ENCODE results near the gene SLC10A3. TPM values are rescaled to one million over a fixed set of nuclear protein-coding genes. Genes with fewer than 3 reads are reported as not detected.

Gene SLC10A3
- total RNA-seq, 1 donor from 2014 or later: 7.8 TPM

DNA sequence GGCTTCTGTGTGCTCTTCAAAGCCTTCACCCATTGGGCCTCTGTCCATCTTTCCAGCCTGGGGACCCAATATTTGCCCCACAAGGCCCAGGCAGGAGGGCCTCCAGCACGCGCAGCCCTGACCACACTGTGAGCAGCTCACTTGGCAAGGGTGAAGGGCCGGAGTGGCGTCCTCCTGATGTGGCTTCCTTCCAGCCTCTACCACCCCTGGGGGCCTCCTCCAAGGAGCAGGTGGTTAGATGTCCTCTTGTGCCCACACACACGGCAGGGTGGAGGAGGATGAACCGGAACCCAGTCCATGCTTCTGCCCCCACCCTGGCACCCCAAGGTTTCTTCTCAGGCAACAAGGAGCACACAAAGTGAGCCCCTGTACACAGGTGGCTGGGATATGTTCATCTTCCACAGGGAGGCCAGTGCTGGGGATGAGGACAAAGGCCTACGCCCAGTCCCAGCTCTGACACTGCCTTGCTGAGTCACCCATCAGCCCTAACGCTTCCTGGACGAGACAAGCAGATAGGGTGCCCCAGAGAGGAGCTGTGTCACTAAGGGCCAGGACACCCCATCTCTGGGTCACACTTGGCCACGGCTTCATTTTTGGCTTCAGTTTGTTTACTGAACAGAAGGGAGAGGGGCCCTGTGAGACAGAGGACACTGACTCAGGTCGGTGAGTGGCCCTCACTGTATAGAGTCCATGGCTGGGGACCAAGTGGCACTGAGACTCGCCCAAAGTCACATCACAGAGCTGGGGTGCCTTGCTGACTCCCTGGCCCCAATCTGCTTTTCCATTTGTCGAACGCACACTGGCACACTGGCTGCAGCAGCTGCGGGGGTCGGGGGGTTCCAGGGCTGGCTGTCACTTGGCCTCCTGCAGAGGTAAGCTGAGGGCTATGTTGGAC lies 5.9 kb downstream of the SLC10A3 start:
- TF ChIP-seq, protein P1, sequence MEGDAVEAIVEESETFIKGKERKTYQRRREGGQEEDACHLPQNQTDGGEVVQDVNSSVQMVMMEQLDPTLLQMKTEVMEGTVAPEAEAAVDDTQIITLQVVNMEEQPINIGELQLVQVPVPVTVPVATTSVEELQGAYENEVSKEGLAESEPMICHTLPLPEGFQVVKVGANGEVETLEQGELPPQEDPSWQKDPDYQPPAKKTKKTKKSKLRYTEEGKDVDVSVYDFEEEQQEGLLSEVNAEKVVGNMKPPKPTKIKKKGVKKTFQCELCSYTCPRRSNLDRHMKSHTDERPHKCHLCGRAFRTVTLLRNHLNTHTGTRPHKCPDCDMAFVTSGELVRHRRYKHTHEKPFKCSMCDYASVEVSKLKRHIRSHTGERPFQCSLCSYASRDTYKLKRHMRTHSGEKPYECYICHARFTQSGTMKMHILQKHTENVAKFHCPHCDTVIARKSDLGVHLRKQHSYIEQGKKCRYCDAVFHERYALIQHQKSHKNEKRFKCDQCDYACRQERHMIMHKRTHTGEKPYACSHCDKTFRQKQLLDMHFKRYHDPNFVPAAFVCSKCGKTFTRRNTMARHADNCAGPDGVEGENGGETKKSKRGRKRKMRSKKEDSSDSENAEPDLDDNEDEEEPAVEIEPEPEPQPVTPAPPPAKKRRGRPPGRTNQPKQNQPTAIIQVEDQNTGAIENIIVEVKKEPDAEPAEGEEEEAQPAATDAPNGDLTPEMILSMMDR (conservative IDR thresholded peaks at IDR 0.05): no peak
- H3K27me3 Mint-ChIP-seq (ENCODE audit: low read depth): no peaks in the 10 kb centered on the region
- no peak for DNase-seq (ENCODE audit: low read depth, low spot score)
- no peak overlapping the region for H3K27ac Mint-ChIP-seq (ENCODE audit: unreplicated experiment)
- H3K4me1 Mint-ChIP-seq: peaks cover under 1% of the 10 kb centered on the region
- H3K4me3 Mint-ChIP-seq: peak overlapping the region; percentile 9
- peaks cover 14% of the 10 kb centered on the region for H3K36me3 Mint-ChIP-seq (ENCODE audit: low read depth)
- H3K9me3 Mint-ChIP-seq: no peaks in the 10 kb centered on the region

DNA sequence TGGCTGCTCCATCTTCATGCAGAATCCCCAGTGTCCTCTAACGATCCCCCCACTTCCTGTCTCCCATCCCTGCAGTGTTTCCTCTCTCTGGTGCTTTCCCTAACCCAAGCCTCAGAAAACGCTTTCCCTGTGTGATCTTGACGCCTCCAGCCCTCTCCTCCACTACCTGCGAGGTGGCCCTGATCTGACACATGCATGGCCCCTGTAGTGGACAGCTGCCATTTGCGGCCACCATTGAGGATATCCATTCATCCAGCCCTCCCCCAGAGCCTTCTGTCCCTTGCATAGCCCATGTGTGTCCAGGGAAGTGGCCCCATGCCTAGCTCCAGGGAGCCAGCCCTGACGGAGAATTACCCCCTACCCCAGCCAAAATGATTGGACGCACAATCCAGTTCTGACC lies 7.1 kb downstream of the SLC10A3 start:
- TF ChIP-seq, protein P1 (conservative IDR thresholded peaks at IDR 0.05): no peak
- no peak for DNase-seq (ENCODE audit: low read depth, low spot score)
- Mint-ChIP-seq H3K36me3 (ENCODE audit: low read depth) (peaks cover 14% of the 10 kb centered on the region), H3K27ac (ENCODE audit: unreplicated experiment) (no peak overlapping the region), H3K4me1 (no peaks in the 10 kb centered on the region), H3K27me3 (ENCODE audit: low read depth) (no peaks in the 10 kb centered on the region), H3K4me3 (peak overlapping the region; percentile 44), H3K9me3 (no peaks in the 10 kb centered on the region)

DNA sequence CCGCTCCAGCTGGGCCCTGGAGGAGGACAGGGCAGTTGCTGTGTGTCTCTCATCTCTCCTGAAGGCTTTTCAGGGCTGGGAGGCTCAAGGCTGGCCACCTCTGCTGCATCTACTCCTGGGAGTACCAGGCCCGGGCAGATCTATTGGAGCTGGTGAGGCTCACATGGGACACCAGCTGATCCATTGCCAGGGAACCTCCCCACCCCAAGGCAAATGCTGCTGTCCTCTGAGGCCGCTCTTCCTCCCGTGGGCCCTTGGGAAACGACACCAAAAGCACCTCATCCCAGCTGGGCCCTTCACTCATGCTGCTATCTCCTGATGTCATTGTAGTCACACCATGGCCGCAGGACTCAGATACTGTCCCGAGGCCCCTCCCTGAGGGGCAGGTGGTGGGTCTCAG lies 7.6 kb downstream of the SLC10A3 start:
- TF ChIP-seq, protein P1 (conservative IDR thresholded peaks at IDR 0.05): no peak
- H3K36me3 Mint-ChIP-seq (ENCODE audit: low read depth): peaks cover 11% of the 10 kb centered on the region

DNA sequence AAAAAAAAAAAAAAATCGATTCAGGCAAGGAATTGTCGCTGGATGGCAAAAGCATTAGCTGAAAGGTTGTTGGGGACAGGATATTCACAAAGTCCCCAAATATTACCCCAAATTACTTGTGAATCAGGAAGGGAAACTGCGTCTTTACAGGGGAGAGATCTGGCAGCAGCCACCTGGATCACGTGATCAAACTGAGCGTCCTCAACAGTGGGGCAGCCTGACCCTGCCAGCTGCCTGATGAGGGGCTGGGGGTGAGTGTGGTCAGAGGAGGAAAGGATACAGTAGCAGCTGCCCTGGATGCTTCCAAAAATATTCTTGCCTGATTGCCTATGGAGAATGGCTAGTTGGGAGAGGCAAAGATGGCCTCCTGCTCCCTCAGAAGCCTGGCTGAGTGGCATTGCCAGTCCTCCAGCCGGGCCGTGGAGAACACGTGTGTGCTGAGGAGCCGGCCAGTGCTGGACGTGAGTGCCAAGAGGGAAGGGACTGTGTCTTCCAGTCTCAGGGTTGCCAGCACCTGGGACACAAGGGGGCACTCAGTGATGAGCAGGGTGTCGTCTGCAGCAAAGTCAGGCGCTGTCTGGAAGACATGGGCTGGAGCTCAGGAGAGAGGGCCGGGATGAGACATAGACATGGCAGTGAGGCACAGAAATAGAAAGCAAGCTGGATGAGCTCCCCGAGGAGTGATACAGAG lies 8.4 kb downstream of the SLC10A3 start:
- no peaks in the 10 kb centered on the region for H3K9me3 Mint-ChIP-seq
- peak overlapping the region; percentile 19 for H3K27ac Mint-ChIP-seq (ENCODE audit: unreplicated experiment)
- no peak for DNase-seq (ENCODE audit: low read depth, low spot score)

More for the DNA sequence above, 7.6 kb downstream of the SLC10A3 start:
- Mint-ChIP-seq H3K27me3 (ENCODE audit: low read depth) (no peaks in the 10 kb centered on the region), H3K4me1 (no peaks in the 10 kb centered on the region), H3K4me3 (peak overlapping the region; percentile 79), H3K9me3 (no peaks in the 10 kb centered on the region), H3K27ac (ENCODE audit: unreplicated experiment) (no peak overlapping the region)
- no peak for DNase-seq (ENCODE audit: low read depth, low spot score)

DNA sequence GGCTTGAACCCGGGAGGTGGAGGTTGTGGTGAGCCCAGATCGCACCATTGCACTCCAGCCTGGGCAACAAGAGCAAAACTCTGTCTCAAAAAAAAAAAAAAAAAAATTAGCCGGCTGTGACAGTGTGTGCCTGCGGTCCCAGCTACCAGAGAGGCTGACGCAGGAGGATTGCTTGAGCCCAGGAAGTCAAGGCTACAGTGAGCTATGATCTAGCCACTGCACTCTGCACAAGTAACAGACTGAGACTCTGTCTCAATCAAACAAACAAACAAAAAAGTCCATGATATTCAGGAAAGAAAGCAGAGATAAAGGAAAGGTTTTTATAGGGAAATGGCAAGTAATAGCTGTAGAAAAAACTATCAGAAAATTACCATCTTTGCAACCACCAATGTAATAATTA lies 9.2 kb downstream of the SLC10A3 start:
- Mint-ChIP-seq H3K4me1 (no peaks in the 10 kb centered on the region), H3K4me3 (peak overlapping the region; percentile 49), H3K36me3 (ENCODE audit: low read depth) (peaks cover 10% of the 10 kb centered on the region), H3K27me3 (ENCODE audit: low read depth) (no peaks in the 10 kb centered on the region), H3K27ac (ENCODE audit: unreplicated experiment) (no peak overlapping the region), H3K9me3 (no peaks in the 10 kb centered on the region)
- DNase-seq (ENCODE audit: low read depth, low spot score): no peak
- TF ChIP-seq, protein P1 (conservative IDR thresholded peaks at IDR 0.05): no peak

More for the DNA sequence above, 8.4 kb downstream of the SLC10A3 start:
- H3K4me3 Mint-ChIP-seq: peak overlapping the region; percentile 79
- H3K36me3 Mint-ChIP-seq (ENCODE audit: low read depth): peaks cover 10% of the 10 kb centered on the region
- H3K27me3 Mint-ChIP-seq (ENCODE audit: low read depth): no peaks in the 10 kb centered on the region
- H3K4me1 Mint-ChIP-seq: no peaks in the 10 kb centered on the region
- TF ChIP-seq, protein P1 (conservative IDR thresholded peaks at IDR 0.05): no peak

Data from neural crest cell (in vitro differentiated cells).